HepG2 (cell line): Measurements from ENCODE around the gene CAMK2D. TPM values are rescaled to one million over a fixed set of nuclear protein-coding genes. Genes with fewer than 3 reads are reported as not detected.

ENCODE experiments used
- ATAC-seq: fragments of 200-7000 bp; cut with Tn5 transposase; 3 replicates; pipeline ENCODE4 v1.9.1; 2020; ENCODE audit warnings: mild to moderate bottlenecking, moderate library complexity
- BruUV-seq: library from RNA; stranded (reverse); fragments of 400-500 nt; replicated peaks from 2 replicates; lab custom pipeline; 2021; lab: Mats Ljungman, UMichigan
- CTCF ChIA-PET: fragments of 300-600 bp; formaldehyde crosslinking; extraction: SDS; loops from one replicate; lab custom pipeline; 2021; ENCODE audit warnings: low total read pairs, inconsistent platforms, low intra/inter-chr PET ratio; lab: Yijun Ruan, JAX
- POLR2A ChIA-PET: fragments of 350-600 bp; sonication (Branson Sonifier 250); formaldehyde crosslinking; loops from one replicate; lab custom pipeline; 2020; ENCODE audit warnings: antibody characterized with exemption, inconsistent platforms; lab: Yijun Ruan, JAX
- DNase-seq: peaks from one replicate; pipeline ENCODE4 v3.0.0-alpha.2; 2015; ENCODE audit warnings: low spot score
- FAIRE-seq: peaks from 3 replicates; lab custom pipeline; 2011; peaks lifted over from hg19 to GRCh38; lab: Jason Lieb, UNC
- H2AFZ ChIP-seq: one replicate; pipeline ENCODE4 v1.6.1; 2011; ENCODE audit warnings: low read length, inconsistent platforms
- H3K27ac ChIP-seq: fragments of 300-600 bp; 3 replicates; pipeline ENCODE4 v1.8.0; 2011; ENCODE audit warnings: mixed run types, mild to moderate bottlenecking, mixed read lengths, low read length, inconsistent platforms; ENCODE audit not compliant: insufficient read depth; ENCODE audit errors: extremely low read length
- H3K27me3 ChIP-seq, 2 experiments: fragments of 200-600 bp in 1 of 2; 2 replicates in 1 of 2; 3 replicates in 1 of 2; pipeline versions ENCODE4 v1.6.0 to v1.8.0; 2011; ENCODE audit warnings: low read length in 2 of 2, mild to moderate bottlenecking in 2 of 2, moderate library complexity in 2 of 2, inconsistent platforms in 1 of 2; ENCODE audit not compliant: insufficient read depth in 2 of 2, control insufficient read depth in 1 of 2
- H3K36me3 ChIP-seq, 2 experiments: fragments of 200-600 bp in 1 of 2; replicated peaks in 1 of 2; 2 replicates in 1 of 2; 3 replicates in 1 of 2; pipeline versions ENCODE4 v1.5.1 to v1.8.0; 2011; ENCODE audit warnings: low read length in 2 of 2, inconsistent platforms in 1 of 2; ENCODE audit not compliant: insufficient read depth in 2 of 2, control insufficient read depth in 1 of 2
- H3K4me1 ChIP-seq: 2 replicates; pipeline ENCODE4 v1.5.1; 2012; ENCODE audit warnings: low read length, inconsistent platforms; ENCODE audit not compliant: insufficient read depth
- H3K4me2 ChIP-seq: 2 replicates; pipeline ENCODE4 v1.6.0; 2011; ENCODE audit warnings: low read depth, low read length, inconsistent platforms
- H3K4me3 ChIP-seq, 3 experiments: fragments of 200-600 bp in 1 of 3; sonication (generic), shearing (Covaris generic) in 1 of 3; replicated peaks in 1 of 3; 2 replicates each; pipeline ENCODE4 v1.5.1; 2011 to 2016; ENCODE audit warnings: low read length in 3 of 3, inconsistent platforms in 2 of 3, low read depth in 2 of 3, mild to moderate bottlenecking in 2 of 3, control low read depth in 1 of 3, mixed read lengths in 1 of 3; ENCODE audit not compliant: insufficient read depth in 1 of 3
- H3K79me2 ChIP-seq: one replicate; pipeline ENCODE4 v1.6.1; 2011; ENCODE audit warnings: low read length, inconsistent platforms; ENCODE audit not compliant: insufficient read depth
- H3K9ac ChIP-seq: 2 replicates; pipeline ENCODE4 v1.6.0; 2011; ENCODE audit warnings: mild to moderate bottlenecking, low read depth, low read length, inconsistent platforms; ENCODE audit not compliant: insufficient read depth
- H3K9me3 ChIP-seq: 2 replicates; pipeline ENCODE4 v1.5.1; 2012; ENCODE audit warnings: mild to moderate bottlenecking, low read length
- H4K20me1 ChIP-seq: 2 replicates; pipeline ENCODE4 v1.6.0; 2011; ENCODE audit warnings: inconsistent platforms, mild to moderate bottlenecking, low read length, moderate library complexity; ENCODE audit not compliant: insufficient read depth
- HMGA1 ChIP-seq: sonication (generic); formaldehyde crosslinking; conservative IDR thresholded peaks from 2 replicates; pipeline ENCODE4 v1.4.0; 2020; ENCODE audit warnings: missing genetic modification reagents
- HOXD1 ChIP-seq: sonication (generic); formaldehyde crosslinking; IDR thresholded peaks from 2 replicates; pipeline ENCODE4 v1.5.0; 2020; ENCODE audit warnings: missing genetic modification reagents
- NBN ChIP-seq: fragments of 450-650 bp; conservative IDR thresholded peaks from 2 replicates; pipeline ENCODE4 v1.6.1; 2017
- POGZ ChIP-seq: sonication (generic); formaldehyde crosslinking; IDR thresholded peaks from 2 replicates; pipeline ENCODE4 v1.4.0; 2020; ENCODE audit warnings: mild to moderate bottlenecking, missing genetic modification reagents
- SAFB2 ChIP-seq: sonication (generic); formaldehyde crosslinking; IDR thresholded peaks from 2 replicates; pipeline ENCODE4 v1.5.1; 2020; ENCODE audit warnings: missing genetic modification reagents, low read depth, mild to moderate bottlenecking, borderline replicate concordance
- ZNF674 ChIP-seq: sonication (generic); formaldehyde crosslinking; IDR thresholded peaks from 2 replicates; pipeline ENCODE4 v1.5.0; 2020; ENCODE audit warnings: low read depth, mild to moderate bottlenecking, missing genetic modification reagents
- ZNF678 ChIP-seq: sonication (generic); formaldehyde crosslinking; IDR thresholded peaks from 2 replicates; pipeline ENCODE4 v1.4.0; 2020; ENCODE audit warnings: mild to moderate bottlenecking, missing genetic modification reagents
- WGBS: methylation state at CpG from one replicate; pipeline ENCODE4 v1.1.6; 2017; ENCODE audit warnings: low lambda C conversion rate; 5-methylcytosine and 5-hydroxymethylcytosine counted together
- in situ Hi-C: cut with HindIII; loops from 2 replicates; pipeline ENCODE4 v1.10.0; 2017; ENCODE audit warnings: low pct_unique_long_range_greater_than_20kb; ENCODE audit not compliant: extremely low pct_ligation_motif_present
- intact Hi-C: fragments of 100-400 bp; cut with micrococcal nuclease; formaldehyde crosslinking; loops from one replicate; pipeline ENCODE4 v1.10.0; 2022; ENCODE audit not compliant: unreplicated experiment
- polyA plus RNA-seq, 8 experiments: library from polyadenylated mRNA; depleted of rRNA in 3 of 8; stranded (reverse) in 7 of 8; unstranded in 1 of 8; fragments of >200 nt; fragmentation: Illumina TruSeq in 4 of 8; extraction: Trizol in 4 of 8; gene quantifications; 2 replicates each; pipeline versions ENCODE4 v1.2.1 to v1.2.3, GENCODE V29; 2011 to 2016; ENCODE audit warnings: low read depth in 4 of 8, missing spikeins in 1 of 8, mixed read lengths in 1 of 8; ENCODE audit not compliant: insufficient read depth in 1 of 8
- total RNA-seq, 5 experiments: library from RNA; depleted of rRNA; stranded (reverse); fragments of >200 nt; fragmentation: Illumina TruSeq; extraction: Trizol; gene quantifications; 2 replicates each; pipeline ENCODE4 v1.2.3, GENCODE V29; 2016; ENCODE audit warnings: low read depth in 1 of 5
- TF ChIP-seq, protein P1 (sequence below): sonication (generic); formaldehyde crosslinking; IDR thresholded peaks from 2 replicates; pipeline ENCODE4 v1.4.0; 2020; ENCODE audit warnings: missing genetic modification reagents
- TF ChIP-seq, protein P2 (sequence below): IDR thresholded peaks from 2 replicates; pipeline ENCODE4 v1.6.1; 2016; ENCODE audit warnings: low read depth

CAMK2D gene
- total and polyA plus RNA-seq, 2 of the 13 experiments (the other 11 are each of a cell fraction or from before 2014, with no cell fraction given) = 18.0 to 65.4 TPM

DNA sequence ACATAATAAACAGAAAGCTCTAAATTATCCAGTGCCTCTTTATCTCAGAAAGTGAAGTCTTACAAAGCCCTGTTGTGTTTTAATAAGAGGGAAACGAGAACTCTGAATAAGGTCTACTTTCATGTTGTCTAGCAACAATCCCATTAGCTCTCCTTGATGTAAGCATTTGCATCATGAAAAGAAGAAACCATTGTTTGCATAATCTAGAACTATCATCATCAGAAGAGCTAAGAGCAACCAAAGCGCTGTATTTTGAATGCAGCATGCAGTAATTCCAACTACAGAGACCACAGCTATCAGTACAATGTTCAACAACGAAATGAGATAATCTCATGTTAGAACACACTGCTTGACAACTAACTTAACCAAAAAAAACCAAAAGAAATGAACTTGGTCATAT is 257.1 kb downstream of the CAMK2D start:
- TF ChIP-seq, protein P1, sequence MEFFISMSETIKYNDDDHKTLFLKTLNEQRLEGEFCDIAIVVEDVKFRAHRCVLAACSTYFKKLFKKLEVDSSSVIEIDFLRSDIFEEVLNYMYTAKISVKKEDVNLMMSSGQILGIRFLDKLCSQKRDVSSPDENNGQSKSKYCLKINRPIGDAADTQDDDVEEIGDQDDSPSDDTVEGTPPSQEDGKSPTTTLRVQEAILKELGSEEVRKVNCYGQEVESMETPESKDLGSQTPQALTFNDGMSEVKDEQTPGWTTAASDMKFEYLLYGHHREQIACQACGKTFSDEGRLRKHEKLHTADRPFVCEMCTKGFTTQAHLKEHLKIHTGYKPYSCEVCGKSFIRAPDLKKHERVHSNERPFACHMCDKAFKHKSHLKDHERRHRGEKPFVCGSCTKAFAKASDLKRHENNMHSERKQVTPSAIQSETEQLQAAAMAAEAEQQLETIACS (CRISPR knock-in tag) = no peak
- TF ChIP-seq ZNF678 (CRISPR knock-in tag) (no peak), HMGA1 (CRISPR knock-in tag) (no peak), NBN (no peak), SAFB2 (CRISPR knock-in tag) (no peak), POGZ (CRISPR knock-in tag) (no peak), ZNF674 (CRISPR knock-in tag) (no peak), HOXD1 (CRISPR knock-in tag) (no peak)
- TF ChIP-seq, protein P2, sequence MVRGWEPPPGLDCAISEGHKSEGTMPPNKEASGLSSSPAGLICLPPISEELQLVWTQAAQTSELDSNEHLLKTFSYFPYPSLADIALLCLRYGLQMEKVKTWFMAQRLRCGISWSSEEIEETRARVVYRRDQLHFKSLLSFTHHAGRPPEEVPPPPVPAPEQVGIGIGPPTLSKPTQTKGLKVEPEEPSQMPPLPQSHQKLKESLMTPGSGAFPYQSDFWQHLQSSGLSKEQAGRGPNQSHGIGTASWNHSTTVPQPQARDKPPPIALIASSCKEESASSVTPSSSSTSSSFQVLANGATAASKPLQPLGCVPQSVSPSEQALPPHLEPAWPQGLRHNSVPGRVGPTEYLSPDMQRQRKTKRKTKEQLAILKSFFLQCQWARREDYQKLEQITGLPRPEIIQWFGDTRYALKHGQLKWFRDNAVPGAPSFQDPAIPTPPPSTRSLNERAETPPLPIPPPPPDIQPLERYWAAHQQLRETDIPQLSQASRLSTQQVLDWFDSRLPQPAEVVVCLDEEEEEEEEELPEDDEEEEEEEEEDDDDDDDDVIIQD (CRISPR knock-in tag) = no peak
- no peak overlapping the region for H3K4me2 ChIP-seq
- FAIRE-seq (no peak), DNase-seq (no peak), ATAC-seq (no peak)
- intact Hi-C loops = no loop called here
- H3K9me3 ChIP-seq = no peaks in the 10 kb centered on the region
- no peak overlapping the region for H2AFZ ChIP-seq
- ChIA-PET CTCF (no interaction called here), POLR2A (no interaction called here)
- in situ Hi-C loops = no loop called here
- H3K79me2 ChIP-seq = no peaks in the 10 kb centered on the region
- H4K20me1 ChIP-seq = no peaks in the 10 kb centered on the region
- no peak overlapping the region for H3K9ac ChIP-seq
- WGBS = 93% methylated on average over 3 of the region's 3 CpGs
- no peak overlapping the region for H3K4me3 ChIP-seq
- H3K36me3 ChIP-seq = peaks cover under 1 to 4% of the 10 kb centered on the region in 2 experiments; a peak in 4 of 5 replicates
- H3K4me1 ChIP-seq = peaks cover 6% of the 10 kb centered on the region
- H3K27me3 ChIP-seq = no peaks in the 10 kb centered on the region
- no TSS peak for BruUV-seq
- no peak overlapping the region for H3K27ac ChIP-seq
